Fibroblast of lung (primary cell): Measurements from ENCODE around the gene DICER1. TPM values are rescaled to one million over a fixed set of nuclear protein-coding genes. Genes with fewer than 3 reads are reported as not detected.

Experiments used
- DNase-seq, 2 donors: peaks; one replicate each; pipeline versions ENCODE4 v3.0.0 to v3.0.0-alpha.2; 2010; ENCODE audit warnings: low read depth in 2 of 2
- H2AFZ ChIP-seq: 2 replicates; pipeline ENCODE4 v1.5.1; 2012; ENCODE audit warnings: low read length, control low read depth, inconsistent platforms
- H3K27ac ChIP-seq: 2 replicates; pipeline ENCODE4 v1.5.1; 2011; ENCODE audit warnings: low read length, control low read depth; ENCODE audit not compliant: insufficient read depth
- H3K27me3 ChIP-seq: 2 replicates; pipeline ENCODE4 v1.5.1; 2011; ENCODE audit warnings: mild to moderate bottlenecking, low read length; ENCODE audit not compliant: control insufficient read depth, insufficient read depth
- H3K36me3 ChIP-seq: 2 replicates; pipeline ENCODE4 v1.5.1; 2011; ENCODE audit warnings: low read length; ENCODE audit not compliant: control insufficient read depth, insufficient read depth
- H3K4me1 ChIP-seq: 2 replicates; pipeline ENCODE4 v1.5.1; 2011; ENCODE audit warnings: low read length; ENCODE audit not compliant: control insufficient read depth, insufficient read depth; ENCODE audit errors: extremely low read depth
- H3K4me2 ChIP-seq: 2 replicates; pipeline ENCODE4 v1.5.1; 2011; ENCODE audit warnings: low read length, control low read depth; ENCODE audit not compliant: insufficient read depth; ENCODE audit errors: extremely low read depth
- H3K4me3 ChIP-seq, 4 experiments: fragments of 200-600 bp in 1 of 4; sonication (generic) in 1 of 4; replicated peaks in 1 of 4; 2 replicates each; pipeline ENCODE4 v1.5.1; 2011 to 2016; ENCODE audit warnings: low read length in 4 of 4, low read depth in 3 of 4, mild to moderate bottlenecking in 3 of 4, control low read depth in 2 of 4, inconsistent platforms in 1 of 4, mixed read lengths in 1 of 4; ENCODE audit not compliant: insufficient read depth in 1 of 4; ENCODE audit errors: control extremely low read depth in 1 of 4
- H3K79me2 ChIP-seq: 2 replicates; pipeline ENCODE4 v1.5.1; 2012; ENCODE audit warnings: mild to moderate bottlenecking, low read length, inconsistent platforms; ENCODE audit not compliant: control insufficient read depth, insufficient read depth
- H3K9ac ChIP-seq: 2 replicates; pipeline ENCODE4 v1.5.1; 2011; ENCODE audit warnings: mild to moderate bottlenecking, low read length, control low read depth; ENCODE audit not compliant: insufficient read depth
- H3K9me3 ChIP-seq: 2 replicates; pipeline ENCODE4 v1.5.1; 2012; ENCODE audit warnings: low read depth, low read length; ENCODE audit not compliant: control insufficient read depth, insufficient read depth
- H4K20me1 ChIP-seq: 2 replicates; pipeline ENCODE4 v1.5.1; 2011; ENCODE audit warnings: low read length; ENCODE audit not compliant: control insufficient read depth, insufficient read depth; ENCODE audit errors: extremely low read depth
- EZH2 ChIP-seq: IDR thresholded peaks from 2 replicates; pipeline ENCODE4 v1.5.1; 2012; ENCODE audit warnings: low read length, control low read depth, mild to moderate bottlenecking; ENCODE audit errors: missing control alignments
- polyA plus RNA-seq, 2 donors: library from polyadenylated mRNA; depleted of rRNA in 1 of 2; stranded (reverse) in 1 of 2; unstranded in 1 of 2; fragments of >200 nt; gene quantifications; 2 replicates each; pipeline ENCODE4 v1.2.1, GENCODE V29; 2011 to 2012; ENCODE audit warnings: missing spikeins in 1 of 2
- total RNA-seq: library from RNA; depleted of rRNA; stranded (reverse); fragments of >200 nt; gene quantifications from 2 replicates; pipeline ENCODE4 v1.2.1, GENCODE V29; 2014
- TF ChIP-seq, protein P1 (sequence below), 2 donors: IDR thresholded peaks in 1 of 2; conservative IDR thresholded peaks in 1 of 2; 1 replicate in 1 of 2; 2 replicates in 1 of 2; pipeline ENCODE4 v1.5.1; 2011 to 2012; ENCODE audit warnings: low read length in 2 of 2, control low read depth in 1 of 2, inconsistent platforms in 1 of 2, low read depth in 1 of 2, mild to moderate bottlenecking in 1 of 2

Gene DICER1
- total and polyA plus RNA-seq, 2 donors (not counting 1 experiment from before 2014, with no cell fraction given): 20.3 to 28.7 TPM

DNA sequence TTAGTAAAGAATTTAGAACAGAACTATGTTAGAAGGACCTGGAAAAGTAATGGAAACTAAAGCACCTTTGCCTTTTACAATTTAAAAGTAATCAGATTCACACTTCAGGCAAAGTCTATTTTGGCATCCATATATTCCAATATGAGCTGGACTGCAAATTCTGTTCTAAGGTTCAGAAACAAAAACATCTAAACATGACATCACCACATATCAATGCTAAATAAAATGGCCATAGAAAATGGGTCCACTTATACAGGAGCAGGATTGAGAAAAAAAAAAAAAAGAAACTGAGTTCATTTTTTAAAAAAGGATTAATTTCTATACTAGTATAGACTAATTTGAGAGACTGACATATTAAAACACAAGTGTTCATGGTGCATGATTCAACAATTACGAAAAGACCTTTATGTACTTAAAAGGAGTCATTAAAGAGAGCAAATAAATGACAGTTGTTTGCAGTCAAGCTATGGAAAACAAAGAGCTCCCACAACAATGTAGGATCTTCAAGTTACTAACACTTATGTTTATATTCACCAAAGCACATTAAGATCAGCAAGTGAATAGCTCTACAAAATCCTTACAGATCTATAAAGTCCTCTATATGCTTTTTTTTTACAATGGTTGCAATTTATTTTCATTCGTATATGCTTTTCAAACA lies 45.7 kb downstream of the DICER1 start:
- H3K27ac ChIP-seq: no peak overlapping the region
- H3K4me2 ChIP-seq: no peak overlapping the region
- no peaks in the 10 kb centered on the region for H3K79me2 ChIP-seq
- no peaks in the 10 kb centered on the region for H3K9me3 ChIP-seq
- no peak overlapping the region for H2AFZ ChIP-seq
- TF ChIP-seq, protein P1, sequence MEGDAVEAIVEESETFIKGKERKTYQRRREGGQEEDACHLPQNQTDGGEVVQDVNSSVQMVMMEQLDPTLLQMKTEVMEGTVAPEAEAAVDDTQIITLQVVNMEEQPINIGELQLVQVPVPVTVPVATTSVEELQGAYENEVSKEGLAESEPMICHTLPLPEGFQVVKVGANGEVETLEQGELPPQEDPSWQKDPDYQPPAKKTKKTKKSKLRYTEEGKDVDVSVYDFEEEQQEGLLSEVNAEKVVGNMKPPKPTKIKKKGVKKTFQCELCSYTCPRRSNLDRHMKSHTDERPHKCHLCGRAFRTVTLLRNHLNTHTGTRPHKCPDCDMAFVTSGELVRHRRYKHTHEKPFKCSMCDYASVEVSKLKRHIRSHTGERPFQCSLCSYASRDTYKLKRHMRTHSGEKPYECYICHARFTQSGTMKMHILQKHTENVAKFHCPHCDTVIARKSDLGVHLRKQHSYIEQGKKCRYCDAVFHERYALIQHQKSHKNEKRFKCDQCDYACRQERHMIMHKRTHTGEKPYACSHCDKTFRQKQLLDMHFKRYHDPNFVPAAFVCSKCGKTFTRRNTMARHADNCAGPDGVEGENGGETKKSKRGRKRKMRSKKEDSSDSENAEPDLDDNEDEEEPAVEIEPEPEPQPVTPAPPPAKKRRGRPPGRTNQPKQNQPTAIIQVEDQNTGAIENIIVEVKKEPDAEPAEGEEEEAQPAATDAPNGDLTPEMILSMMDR (conservative IDR thresholded peaks at IDR 0.05 in 1 of 2, IDR thresholded peaks at IDR 0.05 in 1 of 2; ENCODE audit: low read depth in 1 of 2, low read length in 2 of 2): no peak
- no peak for TF ChIP-seq EZH2
- no peaks in the 10 kb centered on the region for H3K4me1 ChIP-seq
- no peak for DNase-seq
- H3K36me3 ChIP-seq: peaks cover 5% of the 10 kb centered on the region
- H3K4me3 ChIP-seq: no peak overlapping the region
- H3K9ac ChIP-seq: no peak overlapping the region
- H4K20me1 ChIP-seq: peaks cover 1% of the 10 kb centered on the region
- H3K27me3 ChIP-seq: no peaks in the 10 kb centered on the region

DNA sequence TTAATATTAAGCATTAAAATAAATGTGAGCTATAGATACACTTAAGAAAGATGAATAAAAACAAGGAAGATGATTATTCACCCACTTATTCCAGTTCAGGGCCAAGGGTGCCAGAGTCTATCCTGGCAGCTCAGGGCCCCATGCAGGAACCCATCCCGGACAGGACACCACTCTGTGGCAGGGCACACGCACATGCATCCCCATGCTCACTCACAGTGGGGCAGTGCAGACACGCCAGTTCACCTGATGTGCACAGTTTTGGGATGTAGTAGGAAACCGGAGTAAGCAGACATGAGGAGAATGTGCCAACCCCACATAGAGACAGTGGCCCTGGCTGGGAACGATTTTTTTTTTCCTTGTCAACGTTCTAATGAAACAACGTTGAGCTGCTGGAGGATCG lies 47.2 kb downstream of the DICER1 start:
- no peak for TF ChIP-seq EZH2
- TF ChIP-seq, protein P1 (conservative IDR thresholded peaks at IDR 0.05 in 1 of 2, IDR thresholded peaks at IDR 0.05 in 1 of 2; ENCODE audit: low read depth in 1 of 2, low read length in 2 of 2): no peak
- H3K36me3 ChIP-seq: peaks cover 6% of the 10 kb centered on the region
- no peaks in the 10 kb centered on the region for H3K9me3 ChIP-seq

DNA sequence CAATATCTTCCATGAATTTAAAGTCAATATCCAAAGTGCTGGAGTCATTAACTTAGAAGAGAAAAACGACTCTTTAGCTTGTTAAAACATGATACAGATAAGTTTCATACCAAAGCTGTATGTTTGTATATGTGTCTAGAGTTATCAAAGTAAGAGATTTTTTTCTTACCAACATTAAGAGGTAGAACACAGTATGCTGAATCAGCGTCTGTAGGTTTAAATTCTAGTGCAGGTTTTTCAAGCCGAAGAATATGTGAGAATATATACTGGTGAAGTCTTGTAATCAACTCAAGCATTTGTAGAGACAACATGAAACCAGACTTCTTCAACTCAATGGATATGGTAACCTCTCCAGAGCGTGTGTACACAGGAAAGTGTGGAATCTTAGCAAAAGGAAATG lies 49.6 kb downstream of the DICER1 start:
- no peak for TF ChIP-seq EZH2
- Histone ChIP-seq H4K20me1 (peaks cover 1% of the 10 kb centered on the region), H3K27me3 (no peaks in the 10 kb centered on the region), H3K9me3 (no peaks in the 10 kb centered on the region), H3K4me3 (no peak overlapping the region), H3K36me3 (peaks cover 13% of the 10 kb centered on the region), H3K4me1 (no peaks in the 10 kb centered on the region), H2AFZ (no peak overlapping the region), H3K27ac (no peak overlapping the region), H3K79me2 (no peaks in the 10 kb centered on the region), H3K4me2 (no peak overlapping the region), H3K9ac (no peak overlapping the region)
- DNase-seq: no peak

More for the DNA sequence above, 47.2 kb downstream of the DICER1 start:
- H2AFZ ChIP-seq: no peak overlapping the region
- H4K20me1 ChIP-seq: peaks cover 1% of the 10 kb centered on the region
- no peak overlapping the region for H3K4me3 ChIP-seq
- DNase-seq: no peak
- no peak overlapping the region for H3K9ac ChIP-seq
- no peak overlapping the region for H3K27ac ChIP-seq
- H3K4me2 ChIP-seq: no peak overlapping the region
- H3K79me2 ChIP-seq: no peaks in the 10 kb centered on the region
- H3K4me1 ChIP-seq: no peaks in the 10 kb centered on the region
- H3K27me3 ChIP-seq: no peaks in the 10 kb centered on the region
